ENCODE results near the gene CFH.

DNA sequence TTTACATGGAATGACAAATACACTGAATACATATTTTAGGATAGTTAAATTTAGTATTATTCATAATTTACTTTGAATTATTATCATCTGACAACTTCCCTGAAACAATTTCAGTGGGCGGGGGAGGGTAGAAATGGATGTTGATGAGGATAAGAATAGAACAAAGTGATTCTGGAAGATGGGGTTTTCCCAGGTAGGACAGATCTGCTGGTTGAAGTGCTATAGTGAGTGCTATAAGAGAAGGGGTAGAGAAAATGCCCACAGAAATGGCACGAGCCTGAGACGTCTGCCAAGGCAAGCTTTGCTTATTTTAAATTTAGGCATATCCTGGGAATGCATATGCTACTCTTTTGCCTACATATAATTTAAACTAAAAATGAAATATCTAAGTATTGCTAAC, 3.2 kb downstream of the CFH start:
- TF ChIP-seq, protein P1, sequence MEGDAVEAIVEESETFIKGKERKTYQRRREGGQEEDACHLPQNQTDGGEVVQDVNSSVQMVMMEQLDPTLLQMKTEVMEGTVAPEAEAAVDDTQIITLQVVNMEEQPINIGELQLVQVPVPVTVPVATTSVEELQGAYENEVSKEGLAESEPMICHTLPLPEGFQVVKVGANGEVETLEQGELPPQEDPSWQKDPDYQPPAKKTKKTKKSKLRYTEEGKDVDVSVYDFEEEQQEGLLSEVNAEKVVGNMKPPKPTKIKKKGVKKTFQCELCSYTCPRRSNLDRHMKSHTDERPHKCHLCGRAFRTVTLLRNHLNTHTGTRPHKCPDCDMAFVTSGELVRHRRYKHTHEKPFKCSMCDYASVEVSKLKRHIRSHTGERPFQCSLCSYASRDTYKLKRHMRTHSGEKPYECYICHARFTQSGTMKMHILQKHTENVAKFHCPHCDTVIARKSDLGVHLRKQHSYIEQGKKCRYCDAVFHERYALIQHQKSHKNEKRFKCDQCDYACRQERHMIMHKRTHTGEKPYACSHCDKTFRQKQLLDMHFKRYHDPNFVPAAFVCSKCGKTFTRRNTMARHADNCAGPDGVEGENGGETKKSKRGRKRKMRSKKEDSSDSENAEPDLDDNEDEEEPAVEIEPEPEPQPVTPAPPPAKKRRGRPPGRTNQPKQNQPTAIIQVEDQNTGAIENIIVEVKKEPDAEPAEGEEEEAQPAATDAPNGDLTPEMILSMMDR (IDR thresholded peaks at IDR 0.05; ENCODE audit: insufficient read depth, low read length, poor library complexity, severe bottlenecking), result no peak
- no peak for TF ChIP-seq EZH2phosphoT487 (conservative IDR thresholded peaks at IDR 0.05; ENCODE audit: low read length)
